Measurements from ENCODE around the gene MTRF1. TPM values are rescaled to one million over a fixed set of nuclear protein-coding genes. Genes with fewer than 3 reads are reported as not detected.
A peak's percentile ranks its signal among the peaks of the same experiment; 100 is the strongest.

Gene MTRF1
- polyA plus RNA-seq, 1 donor from 2014 or later, result 9.8 TPM

- Mint-ChIP-seq H3K27me3 (no peaks in the 10 kb centered on the region), H3K9me3 (peaks cover 1 to 4% (median 3%) of the 10 kb centered on the region in 3 donors), H3K27ac (no peak overlapping the region), H3K36me3 (peaks cover 11% of the 10 kb centered on the region), H3K4me1 (peaks cover 0 to 2% (median 1%) of the 10 kb centered on the region in 3 donors), H3K4me3 (no peak overlapping the region)
Measured at GRCh38 chr13:41216160-41216559, 47.2 kb downstream of the MTRF1 start.

GRCh38 chr13:41213919-41214318, 49.5 kb downstream of the MTRF1 start:
- H3K4me1 Mint-ChIP-seq, result peaks cover 0 to 2% (median 0%) of the 10 kb centered on the region in 3 donors
- peaks cover 11% of the 10 kb centered on the region for H3K36me3 Mint-ChIP-seq
- H3K9me3 Mint-ChIP-seq, result peaks cover 2 to 7% (median 5%) of the 10 kb centered on the region in 3 donors
- H3K4me3 Mint-ChIP-seq, result no peak overlapping the region
- no peak overlapping the region for H3K27ac Mint-ChIP-seq
- no peaks in the 10 kb centered on the region for H3K27me3 Mint-ChIP-seq

- Mint-ChIP-seq H3K4me1 (peaks cover 0 to 2% (median 0%) of the 10 kb centered on the region in 3 donors), H3K27me3 (no peaks in the 10 kb centered on the region), H3K9me3 (peaks cover 2 to 7% (median 5%) of the 10 kb centered on the region in 3 donors), H3K4me3 (no peak overlapping the region), H3K27ac (no peak overlapping the region), H3K36me3 (peaks cover 11% of the 10 kb centered on the region)
Measured at GRCh38 chr13:41213316-41213715, 50.1 kb downstream of the MTRF1 start.

DNA sequence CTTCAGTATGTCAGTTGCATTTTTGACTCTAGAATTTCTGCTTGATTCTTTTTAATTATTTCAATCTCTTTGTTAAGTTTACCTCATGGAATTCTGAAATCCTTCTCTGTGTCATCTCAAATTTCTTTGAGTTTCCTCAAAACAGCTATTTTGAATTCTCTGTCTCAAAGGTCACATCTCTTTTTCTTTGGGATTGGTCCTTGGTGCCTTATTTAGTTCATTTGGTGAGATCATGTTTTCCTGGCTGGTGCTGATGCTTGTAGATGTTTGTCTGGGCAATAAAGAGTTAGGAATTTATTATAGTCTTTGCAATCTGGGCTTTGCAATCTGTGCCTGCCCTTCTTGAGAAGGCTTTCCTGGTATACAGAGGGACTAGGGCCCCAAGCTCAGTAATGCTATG, 50.5 kb downstream of the MTRF1 start:
- peaks cover 11% of the 10 kb centered on the region for H3K36me3 Mint-ChIP-seq
- no peak overlapping the region for H3K27ac Mint-ChIP-seq
- peaks cover 2 to 8% (median 5%) of the 10 kb centered on the region in 3 donors for H3K9me3 Mint-ChIP-seq
- no peaks in the 10 kb centered on the region for H3K27me3 Mint-ChIP-seq
- H3K4me1 Mint-ChIP-seq, result peaks cover 0 to 2% (median 0%) of the 10 kb centered on the region in 3 donors
- no peak overlapping the region for H3K4me3 Mint-ChIP-seq

DNA sequence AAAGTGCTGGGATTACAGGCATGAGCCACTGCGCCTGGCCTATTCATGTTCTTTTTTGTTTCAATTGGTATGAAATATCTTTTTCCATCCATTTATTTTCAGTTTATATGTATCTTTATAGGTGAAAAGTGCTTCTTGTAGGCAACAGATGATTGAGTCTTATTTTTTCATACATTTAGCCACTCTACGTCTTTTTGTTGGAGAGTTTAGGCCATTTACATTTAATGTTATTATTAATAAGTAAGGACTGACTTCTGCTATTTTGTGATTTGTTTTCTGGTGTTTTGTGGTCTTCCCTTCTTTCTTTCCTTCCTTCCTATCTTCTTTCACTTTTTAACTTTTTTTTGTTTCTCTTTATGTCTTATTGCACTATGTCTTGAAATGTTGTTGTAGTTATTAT, 52.3 kb downstream of the MTRF1 start:
- H3K9me3 Mint-ChIP-seq, result peaks cover 2 to 11% (median 5%) of the 10 kb centered on the region in 3 donors
- peaks cover 11% of the 10 kb centered on the region for H3K36me3 Mint-ChIP-seq
- no peak overlapping the region for H3K27ac Mint-ChIP-seq
- no peaks in the 10 kb centered on the region for H3K27me3 Mint-ChIP-seq
- peaks cover 0 to 2% (median 0%) of the 10 kb centered on the region in 3 donors for H3K4me1 Mint-ChIP-seq
- H3K4me3 Mint-ChIP-seq, result no peak overlapping the region

- peaks cover 2 to 7% (median 5%) of the 10 kb centered on the region in 3 donors for H3K9me3 Mint-ChIP-seq
- H3K27ac Mint-ChIP-seq, result no peak overlapping the region
- no peak overlapping the region for H3K4me3 Mint-ChIP-seq
- H3K36me3 Mint-ChIP-seq, result peaks cover 3% of the 10 kb centered on the region
- H3K27me3 Mint-ChIP-seq, result no peaks in the 10 kb centered on the region
- peaks cover 0 to 2% (median 0%) of the 10 kb centered on the region in 3 donors for H3K4me1 Mint-ChIP-seq
Measured at GRCh38 chr13:41206467-41206866, 56.9 kb downstream of the MTRF1 start.

GRCh38 chr13:41203810-41204209, 59.6 kb downstream of the MTRF1 start:
- Mint-ChIP-seq H3K9me3 (peaks cover 0 to 4% (median under 1%) of the 10 kb centered on the region in 3 donors), H3K36me3 (peaks cover 3% of the 10 kb centered on the region), H3K27ac (no peak overlapping the region), H3K4me1 (peaks cover 17 to 22% (median 18%) of the 10 kb centered on the region in 3 donors), H3K27me3 (no peaks in the 10 kb centered on the region), H3K4me3 (no peak overlapping the region)

GRCh38 chr13:41200126-41200525, 63.2 kb downstream of the MTRF1 start:
- Mint-ChIP-seq H3K27me3 (no peaks in the 10 kb centered on the region), H3K4me1 (peaks cover 24 to 30% (median 26%) of the 10 kb centered on the region in 3 donors), H3K4me3 (peak overlapping the region in 1 of 4 donors; percentile 79), H3K36me3 (peaks cover 3% of the 10 kb centered on the region), H3K27ac (peak overlapping the region in 2 of 3 donors; percentile 12 to 92), H3K9me3 (peaks cover 0 to 1% (median 0%) of the 10 kb centered on the region in 3 donors)

GRCh38 chr13:41199526-41199925, 63.9 kb downstream of the MTRF1 start:
- no peaks in the 10 kb centered on the region for H3K27me3 Mint-ChIP-seq
- peaks cover 27 to 33% (median 28%) of the 10 kb centered on the region in 3 donors for H3K4me1 Mint-ChIP-seq
- peaks cover 3% of the 10 kb centered on the region for H3K36me3 Mint-ChIP-seq
- peaks cover 0 to 1% (median 0%) of the 10 kb centered on the region in 3 donors for H3K9me3 Mint-ChIP-seq
- peak overlapping the region in 3 of 4 donors; percentile 0 to 79 (median 44) for H3K4me3 Mint-ChIP-seq
- H3K27ac Mint-ChIP-seq, result peak overlapping the region; percentile 83 to 94 (median 92)

DNA sequence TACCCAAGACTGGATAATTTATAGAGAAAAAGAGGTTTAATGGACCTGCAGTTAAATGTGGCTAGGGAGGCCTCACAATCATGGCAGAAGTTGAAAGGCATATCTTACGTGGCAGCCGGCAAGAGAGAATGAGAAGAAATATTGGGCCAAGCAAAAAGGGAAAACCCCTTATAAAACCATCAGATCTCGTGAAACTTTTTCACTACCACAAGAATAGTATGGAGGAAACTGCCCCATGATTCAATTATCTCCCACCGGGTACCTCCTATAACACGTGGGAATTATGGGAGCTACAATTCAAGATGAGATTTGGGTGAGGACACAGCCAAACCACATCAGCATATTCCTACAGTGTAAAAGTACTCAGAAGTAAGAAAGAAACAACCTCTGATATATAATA, 64.3 kb downstream of the MTRF1 start:
- Mint-ChIP-seq H3K27ac (peak overlapping the region; percentile 83 to 94 (median 92)), H3K4me3 (peak overlapping the region; percentile 6 to 79 (median 27)), H3K27me3 (no peaks in the 10 kb centered on the region), H3K9me3 (peaks cover 0 to 1% (median 0%) of the 10 kb centered on the region in 3 donors), H3K4me1 (peaks cover 29 to 37% (median 33%) of the 10 kb centered on the region in 3 donors), H3K36me3 (peaks cover 3% of the 10 kb centered on the region)

DNA sequence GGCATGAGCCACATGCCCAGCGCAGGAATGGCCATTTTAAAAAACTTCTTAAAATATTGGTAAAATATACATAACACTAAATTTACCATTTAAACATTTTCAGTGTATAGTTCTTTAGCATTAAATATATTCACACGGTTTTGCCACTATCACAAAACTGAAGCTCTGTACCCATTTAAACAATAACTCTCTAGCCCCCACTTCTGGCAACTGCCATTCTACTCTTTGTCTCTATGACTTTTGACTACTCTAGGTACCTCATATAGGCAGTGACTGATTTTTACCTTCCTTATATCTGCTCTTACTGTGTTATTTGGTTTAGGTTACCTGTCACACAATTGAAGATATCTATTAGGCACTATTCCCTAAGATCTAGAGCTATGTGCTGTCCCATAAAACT, 66.8 kb downstream of the MTRF1 start:
- H3K4me3 Mint-ChIP-seq, result peak overlapping the region in 1 of 4 donors; percentile 3
- no peaks in the 10 kb centered on the region for H3K27me3 Mint-ChIP-seq
- H3K36me3 Mint-ChIP-seq, result peaks cover 7% of the 10 kb centered on the region
- H3K4me1 Mint-ChIP-seq, result peaks cover 39 to 51% (median 48%) of the 10 kb centered on the region in 3 donors
- no peak overlapping the region for H3K27ac Mint-ChIP-seq
- H3K9me3 Mint-ChIP-seq, result peaks cover 0 to 6% (median 1%) of the 10 kb centered on the region in 3 donors

- peak overlapping the region in 1 of 3 donors; percentile 18 for H3K27ac Mint-ChIP-seq
- H3K9me3 Mint-ChIP-seq, result peaks cover 0 to 7% (median 1%) of the 10 kb centered on the region in 3 donors
- H3K4me3 Mint-ChIP-seq, result peak overlapping the region in 1 of 4 donors; percentile 33
- H3K36me3 Mint-ChIP-seq, result peaks cover 8% of the 10 kb centered on the region
- H3K4me1 Mint-ChIP-seq, result peaks cover 41 to 52% (median 51%) of the 10 kb centered on the region in 3 donors
- no peaks in the 10 kb centered on the region for H3K27me3 Mint-ChIP-seq
Measured at GRCh38 chr13:41196011-41196410, 67.4 kb downstream of the MTRF1 start.

- Mint-ChIP-seq H3K27me3 (no peaks in the 10 kb centered on the region), H3K4me3 (peak within 1 kb of the TSS; percentile 93 to 97 (median 96)), H3K27ac (peak within 1 kb of the TSS; percentile 55 to 78 (median 67)), H3K9me3 (peaks cover 0 to 14% (median 1%) of the 10 kb centered on the region in 3 donors), H3K4me1 (peaks cover 33 to 48% (median 43%) of the 10 kb centered on the region in 3 donors), H3K36me3 (peaks cover 11% of the 10 kb centered on the region)
Measured at GRCh38 chr13:41193919-41194824, 69.2 kb downstream of the MTRF1 start, which contains the start of gene KBTBD7. KBTBD7 (minus strand) TSS chr13:41194569; CDS start chr13:41194257, 312 bp downstream.

- Mint-ChIP-seq H3K27me3 (no peaks in the 10 kb centered on the region), H3K4me3 (peak overlapping the region; percentile 93 to 97 (median 96))
Measured at GRCh38 chr13:41193469-41193868, 69.9 kb downstream of the MTRF1 start.

GRCh38 chr13:41188584-41188983, 74.8 kb downstream of the MTRF1 start:
- Mint-ChIP-seq H3K36me3 (peaks cover 12% of the 10 kb centered on the region), H3K27me3 (no peaks in the 10 kb centered on the region), H3K4me1 (peaks cover 17 to 29% (median 22%) of the 10 kb centered on the region in 3 donors), H3K9me3 (peaks cover 0 to 14% (median 0%) of the 10 kb centered on the region in 3 donors), H3K4me3 (no peak overlapping the region), H3K27ac (no peak overlapping the region)

More at GRCh38 chr13:41193469-41193868, 69.9 kb downstream of the MTRF1 start:
- peaks cover 11% of the 10 kb centered on the region for H3K36me3 Mint-ChIP-seq
- peaks cover 0 to 14% (median 0%) of the 10 kb centered on the region in 3 donors for H3K9me3 Mint-ChIP-seq
- peaks cover 26 to 43% (median 36%) of the 10 kb centered on the region in 3 donors for H3K4me1 Mint-ChIP-seq
- peak overlapping the region in 1 of 3 donors; percentile 78 for H3K27ac Mint-ChIP-seq

Data from IgD-negative memory B cell (primary cell).